Small intestine (tissue), 7 donors: ENCODE results near the gene PDZD7. TPM values are rescaled to one million over a fixed set of nuclear protein-coding genes. Genes with fewer than 3 reads are reported as not detected.

Experiments used
- DNase-seq, 2 donors: peaks; one replicate each; pipeline versions ENCODE4 v3.0.0 to v3.0.0-alpha.2; 2013
- FAIRE-seq: peaks from 2 replicates; lab custom pipeline; 2012; peaks lifted over from hg19 to GRCh38; lab: Jason Lieb, UNC
- H3K27ac ChIP-seq, 3 donors: one replicate each; pipeline ENCODE4 v1.5.1; 2013; ENCODE audit warnings: low read length in 2 of 3, mild to moderate bottlenecking in 2 of 3, control low read depth in 1 of 3, inconsistent platforms in 1 of 3, low read depth in 1 of 3, moderate library complexity in 1 of 3
- H3K27me3 ChIP-seq, 3 donors: one replicate each; pipeline ENCODE4 v1.6.1; 2013; ENCODE audit warnings: low read length in 3 of 3, inconsistent platforms in 1 of 3; ENCODE audit not compliant: control insufficient read depth in 3 of 3, insufficient read depth in 3 of 3
- H3K36me3 ChIP-seq, 3 donors: one replicate each; pipeline ENCODE4 v1.6.1; 2013; ENCODE audit warnings: low read length in 3 of 3, inconsistent platforms in 1 of 3, low read depth in 1 of 3, mild to moderate bottlenecking in 1 of 3, moderate library complexity in 1 of 3; ENCODE audit not compliant: control insufficient read depth in 3 of 3, insufficient read depth in 2 of 3
- H3K4me1 ChIP-seq, 3 donors: one replicate each; pipeline ENCODE4 v1.6.1; 2013; ENCODE audit warnings: low read length in 2 of 3, inconsistent platforms in 1 of 3, low read depth in 1 of 3, mild to moderate bottlenecking in 1 of 3, moderate library complexity in 1 of 3; ENCODE audit not compliant: control insufficient read depth in 3 of 3, insufficient read depth in 2 of 3
- H3K4me3 ChIP-seq, 3 donors: one replicate each; pipeline ENCODE4 v1.5.1; 2013; ENCODE audit warnings: low read length in 3 of 3, control low read depth in 1 of 3, inconsistent platforms in 1 of 3, low read depth in 1 of 3, mild to moderate bottlenecking in 1 of 3, moderate library complexity in 1 of 3
- H3K9me3 ChIP-seq, 2 donors: one replicate each; pipeline ENCODE4 v1.6.1; 2013; ENCODE audit warnings: low read depth in 1 of 2, low read length in 1 of 2; ENCODE audit not compliant: control insufficient read depth in 2 of 2, insufficient read depth in 1 of 2
- WGBS, 3 donors: extraction: QIAGEN DNeasy Blood & Tissue Kit; methylation state at CpG; one replicate each; pipeline ENCODE4 v1.1.7; 2013; 5-methylcytosine and 5-hydroxymethylcytosine counted together
- polyA plus RNA-seq, 4 donors: library from polyadenylated mRNA; stranded (reverse) in 3 of 4; unstranded in 1 of 4; fragments of 200-250 nt in 3 of 4; fragments of 120-200 nt in 1 of 4; gene quantifications; one replicate each; pipeline versions ENCODE4 v1.2.1 to v1.2.3, GENCODE V29; 2013
- donor health status: healthy with polysubstance abuse.
- donor health status: control.
- donor health status: control.
- donor health status: Bipolar disorder and iron deficiency.
- donor health status: healthy.

Gene PDZD7
- polyA plus RNA-seq, 4 donors = 3.1 to 52.6 (median 28.8) TPM

- peaks cover 3 to 28% (median 5%) of the 10 kb centered on the region in 3 donors for H3K4me1 ChIP-seq
- no peaks in the 10 kb centered on the region for H3K27me3 ChIP-seq
- no peaks in the 10 kb centered on the region for H3K9me3 ChIP-seq
- WGBS, 3 donors = 55 to 71% (median 65%) methylated on average over 10 of the region's 10 CpGs
- H3K36me3 ChIP-seq = peaks cover 2 to 75% (median 4%) of the 10 kb centered on the region in 3 donors
- FAIRE-seq (no peak), DNase-seq (no peak)
- peak overlapping the region; percentile 80 to 92 (median 89) for H3K4me3 ChIP-seq
- no peak overlapping the region for H3K27ac ChIP-seq
Observed at GRCh38 chr10:100988166-100988565, 42.8 kb downstream of the PDZD7 start.

DNA sequence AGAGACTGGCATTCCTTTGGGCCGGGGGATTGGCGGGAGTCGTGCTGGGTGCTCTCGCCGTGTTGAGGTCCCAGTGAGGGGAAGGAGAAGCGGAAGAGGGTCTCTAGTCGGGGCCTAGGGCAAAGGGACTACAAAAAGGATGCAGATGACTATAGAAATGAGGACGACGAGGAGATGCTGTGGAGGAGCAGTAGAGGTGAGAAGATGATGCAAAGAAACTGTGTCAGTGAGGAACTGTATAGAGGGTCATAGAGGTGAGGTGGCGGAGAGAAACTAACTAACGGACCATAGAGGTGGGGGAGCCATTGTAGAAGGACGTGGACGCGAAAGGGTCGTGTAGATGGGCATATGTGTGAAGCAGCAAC lies 43.3 kb downstream of the PDZD7 start:
- Histone ChIP-seq H3K36me3 (peaks cover 2 to 75% (median 4%) of the 10 kb centered on the region in 3 donors), H3K27me3 (no peaks in the 10 kb centered on the region), H3K4me3 (peak overlapping the region; percentile 80 to 92 (median 89)), H3K4me1 (peaks cover 3 to 28% (median 5%) of the 10 kb centered on the region in 3 donors), H3K27ac (peak overlapping the region in 1 of 3 donors; percentile 83), H3K9me3 (no peaks in the 10 kb centered on the region)
- 1% methylated on average over 15 of the region's 15 CpGs for whole genome bisulfite sequencing, 3 donors
- DNase-seq (no peak), FAIRE-seq (no peak)

DNA sequence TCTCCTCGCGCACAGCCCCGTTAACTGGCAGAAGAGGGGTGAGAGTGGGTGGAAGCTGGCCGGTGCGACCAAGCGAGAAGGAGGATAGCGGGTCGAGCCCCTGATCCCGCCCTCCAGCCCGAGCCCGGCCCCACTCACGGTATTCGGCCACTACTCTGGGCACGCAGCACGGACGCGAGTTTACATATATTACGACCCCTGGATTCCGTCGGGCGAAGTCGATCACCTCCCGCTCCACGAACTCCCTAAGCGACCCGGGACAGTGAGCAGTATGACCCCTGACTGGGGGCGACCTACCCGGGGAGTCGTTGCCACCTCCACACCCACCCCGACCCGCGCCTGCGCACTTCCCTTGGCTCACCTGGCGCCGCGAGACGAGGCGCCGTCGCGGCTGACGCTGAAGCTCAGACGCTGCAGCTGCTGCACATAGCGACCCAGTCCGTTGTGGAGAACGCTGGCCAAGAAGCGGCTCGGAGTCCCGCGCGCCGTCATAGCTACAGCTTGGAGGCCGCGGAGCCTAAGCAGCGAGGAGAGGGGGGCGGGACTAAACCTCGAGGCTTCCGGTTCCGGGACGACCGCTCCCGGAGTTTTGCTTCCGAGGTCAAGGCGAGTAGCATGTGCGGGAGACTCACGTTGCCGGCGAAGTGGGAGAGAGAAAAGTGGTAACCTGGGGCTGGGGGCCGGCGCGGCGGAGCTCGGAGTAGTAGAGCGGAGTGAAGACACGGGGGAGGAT lies 43.8 kb downstream of the PDZD7 start, which contains the start of the genes MRPL43 and TWNK:
Gene MRPL43, minus strand, starts transcription at position 546 of the 733 bp plus-strand sequence. Its CDS starts 54 bp downstream, at position 492.
Gene TWNK, plus strand, starts transcription at position 592 of the 733 bp plus-strand sequence. CDS start 668 bp downstream, outside the sequence.
- Histone ChIP-seq H3K4me3 (peak within 1 kb of the TSS; percentile 80 to 92 (median 89)), H3K36me3 (peaks cover 2 to 77% (median 4%) of the 10 kb centered on the region in 3 donors), H3K27ac (peak within 1 kb of the TSS; percentile 67 to 83 (median 77)), H3K9me3 (no peaks in the 10 kb centered on the region), H3K4me1 (peaks cover 3 to 28% (median 5%) of the 10 kb centered on the region in 3 donors), H3K27me3 (no peaks in the 10 kb centered on the region)
- peak; percentile 84 to 94 for DNase-seq
- FAIRE-seq = no peak
- WGBS, 3 donors = 0 to 1% (median 1%) methylated on average over 61 to 75 of the region's 75 CpGs

GRCh38 chr10:100986623-100986951 lies 44.3 kb downstream of the PDZD7 start:
- H3K36me3 ChIP-seq = peaks cover 2 to 82% (median 4%) of the 10 kb centered on the region in 3 donors
- no peaks in the 10 kb centered on the region for H3K27me3 ChIP-seq
- FAIRE-seq (no peak), DNase-seq (no peak)
- 7 to 16% (median 15%) methylated on average over 16 to 17 of the region's 17 CpGs for WGBS, 3 donors
- H3K4me3 ChIP-seq = peak overlapping the region; percentile 80 to 92 (median 89)
- H3K4me1 ChIP-seq = peaks cover 3 to 28% (median 5%) of the 10 kb centered on the region in 3 donors
- H3K27ac ChIP-seq = peak overlapping the region in 2 of 3 donors; percentile 67 to 77
- no peaks in the 10 kb centered on the region for H3K9me3 ChIP-seq

- peak overlapping the region in 1 of 3 donors; percentile 12 for H3K27ac ChIP-seq
- no peak overlapping the region for H3K4me3 ChIP-seq
- DNase-seq (peak in 1 of 2 donors; percentile 54), FAIRE-seq (no peak)
- H3K27me3 ChIP-seq = no peaks in the 10 kb centered on the region
- H3K4me1 ChIP-seq = peaks cover 3 to 28% (median 5%) of the 10 kb centered on the region in 3 donors
- peaks cover 2 to 77% (median 7%) of the 10 kb centered on the region in 3 donors for H3K36me3 ChIP-seq
- 43 to 62% (median 45%) methylated on average over 5 of the region's 5 CpGs for WGBS, 3 donors
- no peaks in the 10 kb centered on the region for H3K9me3 ChIP-seq
Observed at GRCh38 chr10:100985336-100985735, 45.6 kb downstream of the PDZD7 start.

- peaks cover 3 to 28% (median 5%) of the 10 kb centered on the region in 3 donors for H3K4me1 ChIP-seq
- no peaks in the 10 kb centered on the region for H3K9me3 ChIP-seq
- H3K27ac ChIP-seq = no peak overlapping the region
- no peak for DNase-seq
- peaks cover 2 to 77% (median 7%) of the 10 kb centered on the region in 3 donors for H3K36me3 ChIP-seq
- no peak overlapping the region for H3K4me3 ChIP-seq
- WGBS, 3 donors = 60 to 82% (median 76%) methylated on average over 2 of the region's 2 CpGs
- no peak for FAIRE-seq
- no peaks in the 10 kb centered on the region for H3K27me3 ChIP-seq
Observed at GRCh38 chr10:100984672-100985177, 46.2 kb downstream of the PDZD7 start.

DNA sequence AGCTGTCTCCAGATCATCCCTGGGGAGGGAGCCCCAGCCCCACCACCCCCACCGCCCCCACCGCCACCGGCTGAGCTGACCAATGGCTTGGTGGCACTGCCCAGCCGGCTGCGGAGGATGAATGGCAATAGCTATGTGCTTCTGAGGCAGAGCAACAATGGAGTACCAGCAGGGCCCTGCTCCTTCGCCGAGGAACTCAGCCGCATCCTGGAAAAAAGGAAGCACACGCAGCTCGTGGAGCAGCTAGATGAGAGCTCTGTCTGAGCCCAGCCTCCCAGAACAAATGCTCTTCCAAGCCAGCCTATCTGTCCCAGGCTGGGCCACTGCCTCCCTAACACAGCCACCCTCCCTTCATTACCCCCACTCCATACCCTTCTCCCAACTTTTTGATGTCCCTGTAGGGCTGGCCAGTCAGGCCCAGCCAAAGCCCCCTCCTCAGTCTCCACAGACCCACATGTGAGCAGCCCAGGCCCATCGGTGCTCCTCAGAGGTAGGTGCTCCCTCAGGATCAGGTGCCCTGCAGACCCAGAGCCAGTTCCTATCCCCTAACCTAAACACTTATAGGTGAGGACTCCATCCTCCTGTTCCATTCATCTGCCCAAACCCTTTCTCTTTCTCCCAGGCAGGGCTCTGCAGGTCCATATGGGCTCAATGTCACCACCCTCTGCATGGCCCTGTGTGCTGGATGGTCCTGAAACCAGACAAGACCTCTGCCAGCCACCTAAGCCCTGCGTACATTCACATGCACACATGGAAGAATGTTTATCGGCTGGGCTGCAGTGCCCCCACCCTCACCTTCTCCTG lies 46.9 kb downstream of the PDZD7 start:
- peaks cover 3 to 28% (median 5%) of the 10 kb centered on the region in 3 donors for H3K4me1 ChIP-seq
- DNase-seq (no peak), FAIRE-seq (no peak)
- peaks cover 2 to 77% (median 7%) of the 10 kb centered on the region in 3 donors for H3K36me3 ChIP-seq
- no peak overlapping the region for H3K4me3 ChIP-seq
- no peak overlapping the region for H3K27ac ChIP-seq
- H3K9me3 ChIP-seq = no peaks in the 10 kb centered on the region
- 84 to 89% (median 87%) methylated on average over 10 to 13 of the region's 13 CpGs for WGBS, 3 donors
- H3K27me3 ChIP-seq = no peaks in the 10 kb centered on the region
